Epidermal melanocyte (primary cell): ENCODE data around the gene FNDC1.
"Not testable (repeated sequence)": the region's sequence is repeated elsewhere in the genome, so short reads cannot be mapped to it uniquely, and the experiment has no call there.

ENCODE experiments used
- DNase-seq: peaks from one replicate; pipeline ENCODE4 v3.0.0; 2011; ENCODE audit warnings: low spot score; ENCODE audit not compliant: insufficient read length

Gene FNDC1

DNA sequence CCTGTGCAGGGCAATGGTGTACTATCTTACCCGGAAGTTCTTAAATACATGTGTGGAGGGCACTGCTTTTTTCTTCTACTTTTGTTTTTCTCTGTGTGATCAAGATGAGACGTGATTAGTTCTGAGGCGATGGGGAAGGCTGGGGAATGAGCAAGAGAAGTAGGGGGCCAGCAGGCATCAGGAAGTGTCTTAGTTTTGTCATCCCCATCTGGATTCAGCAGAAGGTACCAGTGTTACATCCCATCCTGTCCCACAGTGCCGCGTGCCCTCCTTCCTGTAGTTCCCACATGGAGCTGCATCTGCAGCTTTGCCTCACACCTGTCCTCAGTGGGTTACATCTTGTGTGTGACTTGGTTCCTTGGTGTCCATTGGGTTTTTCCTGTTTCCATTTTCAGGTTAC, 86.9 kb downstream of the FNDC1 start:
- no peak for DNase-seq

DNA sequence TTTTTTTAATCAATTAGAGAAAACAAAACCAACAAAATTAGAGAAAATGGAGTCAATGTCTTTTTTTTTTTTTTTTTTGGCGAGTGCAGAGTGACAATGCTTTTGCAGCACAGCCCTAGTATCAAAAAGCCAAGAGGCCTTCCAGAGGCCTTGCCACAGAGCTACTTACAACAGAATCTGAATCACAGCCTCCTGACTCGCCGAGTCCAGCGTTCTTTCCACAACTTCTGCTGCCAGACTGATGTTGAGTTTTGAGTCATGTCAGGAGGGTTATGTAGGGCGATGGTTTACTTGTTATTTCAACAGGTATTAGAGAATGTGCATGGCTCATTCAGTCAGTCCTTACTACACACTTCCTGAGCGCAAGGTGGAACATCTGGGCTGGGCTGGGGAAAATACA, 88.6 kb downstream of the FNDC1 start:
- no peak for DNase-seq

DNA sequence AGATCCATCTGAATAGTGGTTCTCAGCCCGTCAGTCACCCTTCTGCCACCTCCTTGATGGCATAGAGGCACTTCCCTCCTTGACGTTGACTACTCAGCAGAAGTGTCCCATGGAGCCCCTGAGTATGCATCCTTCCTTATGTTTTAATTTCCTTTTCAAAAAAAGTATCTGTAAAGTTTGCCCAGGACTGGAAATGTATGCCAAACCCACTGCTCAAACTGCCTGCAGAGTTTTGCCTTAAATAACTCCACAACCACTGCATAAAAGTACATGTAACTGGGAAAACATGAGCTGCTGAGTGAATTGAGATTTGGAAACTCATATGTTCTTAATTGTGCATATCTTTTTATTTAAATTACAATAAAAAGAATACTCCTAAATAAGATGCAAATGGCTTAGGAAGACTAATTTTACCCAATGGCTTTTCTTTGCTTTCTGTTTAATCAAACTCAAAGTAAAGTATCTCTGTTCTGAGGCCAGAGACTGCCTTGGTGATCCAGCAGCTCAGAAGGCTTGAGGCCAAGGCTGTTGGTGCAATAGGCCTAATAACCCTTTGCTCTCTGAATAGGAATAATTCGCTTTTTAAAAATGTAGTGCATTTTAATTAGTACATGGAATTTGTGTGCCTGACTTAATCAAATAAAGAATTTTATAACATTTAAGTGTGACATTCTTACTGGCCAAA, 90.4 kb downstream of the FNDC1 start:
- DNase-seq = no peak

DNA sequence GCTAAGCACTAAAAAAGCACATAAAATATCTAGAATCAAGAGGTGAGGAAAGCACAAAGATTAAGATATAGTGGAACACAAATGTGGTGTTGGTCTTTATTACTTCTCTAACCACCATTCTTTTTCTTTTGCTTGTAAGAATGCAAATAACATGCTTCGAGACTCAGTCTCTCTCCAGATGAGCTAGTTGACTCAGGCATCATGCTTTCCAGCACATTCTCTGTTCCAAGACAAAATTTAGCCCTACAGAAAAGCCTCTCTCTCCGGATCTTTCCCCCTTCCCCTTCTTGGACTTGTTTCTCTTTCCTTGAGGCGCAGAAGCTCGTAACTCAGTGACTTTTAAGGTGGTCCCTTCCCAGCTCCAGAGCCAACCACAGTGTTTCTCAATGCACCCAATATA, 91.0 kb downstream of the FNDC1 start:
- no peak for DNase-seq

DNA sequence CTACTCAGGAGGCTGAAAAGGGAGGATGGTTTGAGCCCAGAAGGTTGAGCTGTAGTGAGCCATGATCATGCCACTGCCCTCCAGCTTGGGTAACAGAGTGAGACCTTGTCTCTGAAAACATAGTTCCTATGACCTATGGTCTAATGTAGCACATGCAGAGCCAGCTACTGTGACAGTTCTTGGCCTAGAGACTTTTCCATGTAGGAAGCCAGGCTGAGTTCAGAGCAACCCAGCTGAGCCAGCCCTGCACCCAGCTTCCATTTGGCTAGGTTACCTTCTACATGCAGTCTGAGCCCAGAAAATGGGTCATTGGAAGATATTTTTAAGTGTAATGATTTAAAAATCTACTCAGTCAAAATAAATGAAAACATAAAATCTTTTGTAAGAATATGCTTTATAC, 92.8 kb downstream of the FNDC1 start:
- DNase-seq = no peak

DNA sequence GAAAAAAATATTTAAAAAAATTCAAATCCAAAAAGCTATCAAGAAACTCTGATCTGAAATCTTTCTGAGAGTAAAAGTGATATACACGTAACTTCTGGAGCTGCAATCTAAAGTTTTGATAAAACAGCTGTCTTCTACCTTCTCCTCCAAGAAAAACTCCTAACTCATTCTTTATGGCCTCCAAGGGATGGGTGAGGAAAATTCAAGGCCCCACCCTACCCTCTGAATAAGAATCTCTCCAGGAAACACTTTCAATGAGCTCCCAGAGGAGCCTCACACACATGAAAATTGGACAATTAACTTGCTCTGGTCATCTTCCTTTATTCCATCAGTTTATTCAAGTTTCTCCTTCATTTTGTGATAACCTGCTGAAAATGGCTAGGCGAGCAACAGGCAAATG, 93.4 kb downstream of the FNDC1 start:
- no peak for DNase-seq

DNA sequence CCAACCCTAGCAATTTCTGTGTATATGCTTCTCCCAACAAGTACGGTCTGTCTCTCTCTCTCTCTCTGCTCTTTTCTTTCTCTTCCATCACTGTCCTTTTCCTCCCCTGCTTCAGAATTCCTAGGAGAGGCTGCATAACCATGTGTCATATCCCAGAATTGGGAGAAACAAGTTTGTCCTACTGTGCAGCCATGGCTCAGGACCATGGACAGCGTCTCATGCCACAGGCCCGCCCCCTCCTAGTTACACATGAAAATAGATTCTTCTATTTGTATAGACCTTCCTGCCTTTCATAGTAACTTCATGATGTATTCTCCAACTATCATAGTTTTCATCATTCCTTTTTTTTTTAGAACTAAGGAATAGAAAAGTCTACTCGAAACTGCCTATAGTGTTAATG, 98.0 kb downstream of the FNDC1 start:
- DNase-seq = no peak

DNA sequence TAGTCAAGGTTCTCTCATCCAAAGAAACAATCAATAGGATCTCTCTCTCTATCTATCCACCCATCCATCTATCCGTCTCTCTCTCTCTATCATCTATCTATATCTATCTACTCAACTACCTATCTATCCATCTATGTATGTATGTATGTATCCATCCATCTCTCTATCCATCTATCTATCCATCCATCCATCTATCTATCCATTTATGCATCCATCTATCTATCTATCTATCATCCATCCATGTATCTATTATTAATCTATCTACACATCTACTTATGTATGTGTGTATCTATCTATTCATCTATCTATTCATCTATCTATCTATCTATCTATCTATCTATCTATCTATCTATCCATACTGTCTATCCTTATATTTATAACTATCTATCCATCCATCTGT, 99.3 kb downstream of the FNDC1 start:
- no peak for DNase-seq

DNA sequence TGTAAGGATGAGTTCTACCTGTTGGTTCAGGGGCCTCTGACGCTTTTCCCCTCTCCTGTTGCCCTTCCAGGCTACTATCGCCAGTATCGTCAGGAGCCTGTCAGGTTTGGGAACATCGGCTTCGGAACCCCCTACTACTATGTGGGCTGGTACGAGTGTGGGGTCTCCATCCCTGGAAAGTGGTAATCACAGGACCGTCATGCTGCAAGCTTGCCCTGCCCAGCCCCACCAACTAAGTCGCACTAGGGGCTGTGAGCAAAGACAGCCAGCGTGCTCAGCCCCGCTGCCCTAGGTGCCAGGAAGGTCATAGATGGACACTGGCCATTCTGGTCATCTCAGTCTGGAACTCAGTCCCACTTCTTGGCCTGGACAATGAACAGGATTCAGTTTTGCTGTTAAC, 102.1 kb downstream of the FNDC1 start:
- no peak for DNase-seq

DNA sequence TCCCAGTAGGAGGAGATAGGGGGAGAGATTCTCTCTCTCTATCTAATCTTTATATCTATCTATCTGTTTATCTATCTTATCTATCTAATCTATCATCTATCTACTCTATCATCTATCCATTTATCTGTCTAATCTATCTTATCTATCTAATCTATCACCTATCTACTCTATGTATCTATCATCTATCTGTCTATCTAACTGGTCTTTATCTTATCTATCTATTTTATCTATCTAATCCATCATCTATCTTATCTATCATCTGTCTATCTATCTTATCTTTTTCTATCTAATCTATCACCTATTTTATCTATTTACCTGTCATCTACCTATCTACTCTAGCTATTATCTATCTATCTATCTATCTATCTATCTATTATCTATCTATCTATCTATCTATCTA, 109.4 kb downstream of the FNDC1 start:
- no peak for DNase-seq

DNA sequence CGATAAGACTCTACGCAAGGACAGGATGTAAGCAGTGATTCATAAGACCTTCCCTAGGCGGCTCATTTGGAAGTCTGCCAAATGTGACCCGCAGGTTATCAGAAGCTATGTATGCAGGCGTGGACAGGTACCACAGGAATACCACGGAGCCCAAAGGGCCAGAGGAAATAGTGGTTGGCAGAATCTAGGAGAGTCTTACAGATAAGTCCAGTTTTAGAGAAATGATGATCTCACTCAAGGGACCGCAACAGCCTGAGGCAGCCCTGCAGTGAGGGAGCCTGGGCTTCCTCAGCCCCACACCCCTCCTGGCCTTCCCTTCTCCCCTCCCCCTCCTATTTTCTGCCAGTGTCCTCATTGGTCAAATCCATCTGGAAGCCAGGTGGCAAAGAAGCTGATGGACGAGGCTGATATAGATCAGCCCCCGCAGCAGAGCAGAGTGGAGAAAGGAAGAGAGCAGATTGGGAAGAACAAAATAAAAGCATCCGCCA, 110.6 kb downstream of the FNDC1 start:
- DNase-seq = no peak

DNA sequence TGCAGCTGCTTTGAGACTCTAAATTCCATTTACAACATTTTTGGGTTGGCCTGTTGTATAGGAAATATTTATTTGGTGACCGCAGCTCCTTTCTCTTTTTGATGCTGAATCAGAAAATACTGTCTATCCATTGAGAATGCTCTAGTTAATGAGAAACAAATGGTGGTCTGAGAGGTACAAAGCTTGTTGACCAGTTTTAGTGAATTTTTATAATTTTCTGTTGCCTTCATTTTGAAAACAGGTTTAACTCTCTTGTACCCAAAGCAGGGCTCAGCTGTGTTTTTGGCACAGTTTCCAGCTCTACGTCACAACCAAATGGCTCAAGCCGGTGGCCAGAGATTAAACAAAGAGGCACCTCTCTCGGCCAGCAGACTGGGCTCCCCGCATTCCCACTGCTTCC, 113.2 kb downstream of the FNDC1 start:
- no peak for DNase-seq

DNA sequence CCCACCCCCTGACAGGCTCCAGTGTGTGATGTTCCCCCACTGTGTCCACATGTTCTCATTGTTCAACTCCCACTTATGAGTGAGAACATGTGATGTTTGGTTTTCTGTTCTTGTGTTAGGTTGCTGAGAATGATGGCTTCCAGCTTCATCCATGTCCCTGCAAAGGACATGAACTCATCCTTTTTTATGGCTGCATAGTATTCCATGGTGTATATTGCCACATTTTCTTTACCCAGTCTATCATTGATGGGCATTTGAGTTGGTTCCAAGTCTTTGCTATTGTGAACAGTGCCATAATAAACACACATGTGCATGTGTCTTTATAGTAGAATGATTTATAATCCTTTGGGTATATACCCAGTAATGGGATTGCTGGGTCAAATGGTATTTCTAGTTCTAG, 115.5 kb downstream of the FNDC1 start:
- not testable (repeated sequence) for DNase-seq

DNA sequence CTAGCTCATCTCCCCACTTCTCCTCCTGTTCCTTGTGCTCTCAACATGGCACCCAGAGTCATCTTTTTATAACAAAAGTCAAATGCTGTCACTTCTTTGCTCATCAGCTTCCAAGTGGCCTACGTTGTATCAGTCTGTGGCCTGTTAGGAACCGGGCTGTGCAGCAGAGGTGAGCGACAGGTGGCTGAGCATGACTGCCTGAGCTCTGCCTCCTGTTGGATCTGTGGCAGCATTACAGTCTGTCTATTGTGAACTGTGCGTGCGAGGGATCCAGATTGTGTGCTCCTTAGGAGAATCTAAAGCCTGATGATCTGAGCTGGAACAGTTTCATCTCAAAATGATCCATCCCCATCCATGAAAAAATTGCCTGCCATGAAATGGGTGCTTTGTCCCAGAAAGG, 129.6 kb downstream of the FNDC1 start:
- DNase-seq = no peak

DNA sequence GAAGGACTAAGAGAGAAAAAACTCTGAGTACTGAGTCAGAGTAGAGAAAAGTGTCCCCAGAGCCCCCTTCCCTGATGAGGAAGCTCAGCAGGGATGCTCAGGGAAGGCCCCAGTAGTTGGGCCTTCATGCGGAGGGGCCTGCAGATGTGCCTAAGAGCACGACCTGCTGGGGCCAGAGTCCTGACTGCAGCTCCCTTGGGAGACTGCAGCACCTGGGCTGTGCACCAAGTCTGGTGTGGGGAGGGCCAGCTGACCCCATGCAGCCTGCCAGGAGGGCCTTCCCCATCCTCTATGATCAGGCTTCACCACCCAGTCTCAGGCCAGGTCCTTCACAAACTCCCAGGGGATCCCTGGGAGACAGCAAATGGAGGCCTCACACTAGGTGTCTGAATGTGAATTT, 130.4 kb downstream of the FNDC1 start:
- no peak for DNase-seq

DNA sequence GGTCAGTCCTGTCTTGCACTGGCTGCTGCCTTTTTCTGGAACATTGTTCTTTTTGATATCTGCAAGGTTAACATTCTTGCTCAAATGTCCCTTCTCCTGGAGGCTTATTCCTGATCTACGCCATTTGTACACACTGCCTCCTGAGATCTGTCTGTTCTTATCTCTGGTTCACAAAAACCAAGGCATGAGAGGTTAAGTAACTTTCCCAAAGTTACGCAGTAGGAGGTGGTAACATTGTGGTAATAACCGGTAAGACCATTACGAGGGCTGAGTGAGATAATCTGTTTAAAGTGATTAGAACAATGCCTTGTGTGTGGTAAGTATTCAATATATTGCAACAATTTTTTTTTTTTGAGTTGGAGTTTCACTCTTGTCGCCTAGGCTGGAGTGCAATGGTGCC, 132.1 kb downstream of the FNDC1 start:
- no peak for DNase-seq

DNA sequence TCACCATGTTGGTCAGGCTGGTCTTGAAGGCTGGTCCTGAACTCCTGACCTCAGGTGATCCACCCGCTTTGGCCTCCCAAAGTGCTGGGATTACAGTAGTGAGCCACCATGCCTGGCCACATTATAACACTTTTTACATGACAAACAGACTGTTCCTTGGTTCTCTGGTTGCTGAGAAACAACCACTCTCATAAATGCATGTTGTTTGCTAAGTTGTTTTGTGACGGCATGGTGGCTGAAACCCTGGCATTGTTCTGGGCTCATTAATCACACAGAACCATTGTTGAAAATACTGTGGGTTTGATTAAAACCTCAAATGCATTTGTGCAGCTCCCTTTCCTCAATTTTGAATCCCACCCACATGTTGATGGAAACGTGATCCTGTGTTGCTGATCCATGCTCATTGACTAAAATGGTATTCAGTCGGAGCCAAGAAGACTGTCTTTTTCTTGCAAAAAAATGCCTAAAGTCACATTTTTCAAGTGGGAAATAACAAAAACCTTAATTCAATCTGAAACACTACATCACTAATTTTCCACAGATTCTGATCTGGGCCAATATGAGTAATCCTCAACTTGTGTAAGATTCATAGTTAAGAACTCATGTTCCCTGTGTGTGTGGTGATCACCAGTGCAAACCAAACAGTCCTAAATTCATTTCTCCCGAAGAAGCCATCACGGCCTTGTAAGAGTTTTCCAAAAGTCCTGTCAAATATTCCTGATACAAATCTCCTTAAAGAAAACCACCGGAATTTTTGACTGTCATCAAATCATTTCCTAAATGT, 132.8 kb downstream of the FNDC1 start:
- DNase-seq = no peak

DNA sequence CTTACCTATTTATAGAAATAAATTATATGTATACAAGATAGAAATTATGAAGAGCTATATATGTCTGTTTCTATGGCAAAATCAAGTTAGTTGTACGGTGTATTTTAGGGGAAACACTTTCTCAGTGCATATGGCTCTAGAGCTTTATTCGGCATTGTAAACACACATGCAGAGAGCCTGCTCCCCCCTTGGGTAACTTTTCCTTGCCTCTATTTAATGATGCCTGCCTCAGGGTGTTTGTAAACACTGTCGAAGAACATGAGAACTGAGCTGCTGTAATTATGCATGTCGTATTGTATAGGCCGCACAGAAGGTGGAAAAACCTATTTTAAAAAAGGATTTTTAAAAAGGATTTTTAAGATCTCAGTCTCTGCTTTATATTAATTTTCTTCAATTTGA, 133.4 kb downstream of the FNDC1 start:
- DNase-seq = no peak

DNA sequence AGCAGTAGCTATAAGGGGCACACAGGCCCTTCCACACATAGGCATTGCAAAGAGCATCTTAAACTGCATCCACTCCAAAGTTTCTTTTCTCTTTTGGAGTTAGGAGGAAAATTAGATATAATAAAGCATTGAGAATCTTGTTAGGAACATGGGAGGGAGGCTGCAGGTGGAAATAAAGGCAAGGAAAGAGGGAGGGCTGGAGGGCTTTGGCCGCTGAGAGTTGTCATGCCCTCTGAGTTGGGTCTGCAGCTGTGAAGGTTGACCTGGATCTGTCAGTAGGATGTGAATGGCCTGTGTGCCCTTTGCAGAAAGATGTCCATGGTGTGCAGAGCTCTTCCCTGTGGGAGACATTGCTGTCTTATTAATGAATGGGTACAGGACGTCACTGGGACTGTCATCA, 134.0 kb downstream of the FNDC1 start:
- no peak for DNase-seq

DNA sequence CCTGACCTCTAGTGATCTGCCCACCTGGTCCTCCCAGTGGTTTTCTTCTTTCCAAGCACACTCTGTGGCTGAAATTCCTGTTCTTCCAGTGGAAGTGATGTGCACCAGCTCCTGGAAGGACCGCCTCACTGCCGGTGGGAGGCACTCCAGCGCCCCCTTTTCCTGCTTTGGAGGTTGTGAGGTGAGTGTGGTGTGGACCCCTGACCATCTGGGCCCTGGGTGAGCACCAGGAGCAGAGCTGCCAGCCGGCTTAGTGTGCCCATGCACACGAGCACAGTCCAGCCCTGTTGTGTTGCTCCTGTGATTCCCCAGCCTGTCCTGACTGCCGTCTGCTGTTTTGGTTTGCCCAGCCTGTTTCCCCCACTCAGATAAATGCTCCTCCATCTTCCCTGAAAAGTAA, 134.6 kb downstream of the FNDC1 start:
- no peak for DNase-seq

DNA sequence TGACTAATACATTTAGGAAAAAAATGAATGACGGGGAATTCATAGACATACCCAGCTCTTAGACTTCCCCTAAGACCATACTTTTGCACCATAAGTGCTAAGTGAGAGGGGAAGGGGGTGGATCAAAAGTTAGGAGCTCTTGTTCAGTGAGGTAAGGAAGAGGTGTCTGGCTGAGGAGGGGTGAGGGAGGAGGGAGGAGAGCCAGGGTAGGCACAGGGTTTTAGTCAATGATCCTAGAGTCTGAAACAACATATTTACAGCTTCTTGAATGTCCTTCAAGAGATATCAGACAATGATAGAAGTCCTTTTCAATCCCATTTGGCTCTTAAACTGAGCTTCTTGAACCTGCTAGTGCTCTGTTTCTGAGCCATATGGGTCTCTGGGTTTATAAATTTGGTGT, 135.4 kb downstream of the FNDC1 start:
- no peak for DNase-seq

DNA sequence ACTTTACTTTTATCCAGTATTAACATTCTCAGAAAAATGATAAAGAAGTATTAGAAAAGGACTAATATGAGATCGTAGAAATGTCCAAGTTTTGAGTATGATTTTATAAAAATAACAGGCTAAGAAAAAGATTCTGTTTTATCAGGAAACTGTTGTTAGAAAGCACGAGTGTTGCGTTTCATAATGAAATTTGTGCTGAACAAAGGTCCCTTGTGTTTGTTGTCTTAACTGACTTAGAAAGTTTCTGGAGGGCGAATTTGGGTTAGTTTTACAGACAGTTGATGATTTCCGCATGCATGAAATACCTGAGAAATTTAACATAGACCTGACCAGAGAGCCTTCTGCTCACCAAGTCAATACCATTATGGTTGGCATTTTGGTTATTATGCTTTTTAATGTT, 136.0 kb downstream of the FNDC1 start:
- DNase-seq = peak; percentile 43
